ENCODE results near the gene RBMS1.

- no peak for TF ChIP-seq CTCF (conservative IDR thresholded peaks at IDR 0.05; ENCODE audit: low read depth, low read length)
- no peak for TF ChIP-seq EZH2 (IDR thresholded peaks at IDR 0.05; ENCODE audit: low read length, unreplicated experiment)
- TF ChIP-seq EZH2phosphoT487 (IDR thresholded peaks at IDR 0.05; ENCODE audit: borderline replicate concordance, low read length): no peak
Observed at GRCh38 chr2:160471950-160472349, 21.7 kb downstream of the RBMS1 start.
